ENCODE data around the gene GSAP.

DNA sequence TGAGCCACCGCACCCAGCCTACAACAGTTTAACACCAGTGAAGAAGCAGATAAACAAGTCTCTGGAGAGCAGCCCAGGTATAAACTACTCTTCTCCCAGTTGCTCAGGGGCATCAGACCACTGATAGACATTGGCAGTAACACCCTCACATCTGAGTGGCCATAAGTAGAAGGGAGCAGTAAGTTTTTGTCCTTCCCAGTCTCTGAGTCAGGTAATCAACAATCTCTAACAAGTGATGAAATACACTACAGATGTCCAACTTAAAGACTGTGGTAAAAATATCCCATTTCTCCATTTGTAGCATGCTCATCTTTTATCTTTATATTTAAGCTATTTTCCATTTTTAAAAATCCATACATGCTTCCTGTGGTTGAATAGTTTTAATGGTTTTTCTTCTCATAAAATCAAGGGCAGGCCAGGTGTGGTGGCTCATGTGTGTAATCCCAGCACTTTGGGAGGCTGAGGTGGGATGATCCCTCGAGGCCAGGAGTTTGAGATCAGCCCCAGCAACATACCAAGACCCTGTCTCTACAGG lies 78.6 kb downstream of the GSAP start:
- TF ChIP-seq CTCF (IDR thresholded peaks at IDR 0.05 in 8 of 11, conservative IDR thresholded peaks at IDR 0.05 in 3 of 11) (no peak), POLR2AphosphoS5 (IDR thresholded peaks at IDR 0.05) (no peak), POLR2A (IDR thresholded peaks at IDR 0.05) (no peak)
